ENCODE data around the gene CDH11. TPM values are rescaled to one million over a fixed set of nuclear protein-coding genes. Genes with fewer than 3 reads are reported as not detected.

Gene CDH11
- total RNA-seq, 4 donors from 2014 or later: 12.4 to 60.8 (median 37.3) TPM

DNA sequence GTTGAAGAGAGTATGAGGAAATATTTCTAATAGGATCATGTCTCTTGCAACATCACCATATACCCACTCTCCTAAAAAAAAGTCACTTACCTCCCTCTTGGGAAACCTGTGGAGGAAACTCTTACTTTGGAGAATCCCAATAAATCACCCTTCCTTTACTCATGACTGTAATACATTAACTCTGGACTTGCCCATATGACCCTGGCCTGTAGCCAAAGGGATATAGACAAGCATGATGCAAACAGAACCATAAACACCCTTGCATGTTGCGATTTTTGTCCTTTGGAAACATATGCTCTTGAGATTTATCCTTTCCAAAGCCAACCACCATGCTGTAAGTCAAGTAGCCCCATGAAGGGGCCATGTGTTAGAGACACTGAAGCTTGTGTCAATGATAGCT is 19.5 kb downstream of the CDH11 start:
- TF ChIP-seq, protein P1, sequence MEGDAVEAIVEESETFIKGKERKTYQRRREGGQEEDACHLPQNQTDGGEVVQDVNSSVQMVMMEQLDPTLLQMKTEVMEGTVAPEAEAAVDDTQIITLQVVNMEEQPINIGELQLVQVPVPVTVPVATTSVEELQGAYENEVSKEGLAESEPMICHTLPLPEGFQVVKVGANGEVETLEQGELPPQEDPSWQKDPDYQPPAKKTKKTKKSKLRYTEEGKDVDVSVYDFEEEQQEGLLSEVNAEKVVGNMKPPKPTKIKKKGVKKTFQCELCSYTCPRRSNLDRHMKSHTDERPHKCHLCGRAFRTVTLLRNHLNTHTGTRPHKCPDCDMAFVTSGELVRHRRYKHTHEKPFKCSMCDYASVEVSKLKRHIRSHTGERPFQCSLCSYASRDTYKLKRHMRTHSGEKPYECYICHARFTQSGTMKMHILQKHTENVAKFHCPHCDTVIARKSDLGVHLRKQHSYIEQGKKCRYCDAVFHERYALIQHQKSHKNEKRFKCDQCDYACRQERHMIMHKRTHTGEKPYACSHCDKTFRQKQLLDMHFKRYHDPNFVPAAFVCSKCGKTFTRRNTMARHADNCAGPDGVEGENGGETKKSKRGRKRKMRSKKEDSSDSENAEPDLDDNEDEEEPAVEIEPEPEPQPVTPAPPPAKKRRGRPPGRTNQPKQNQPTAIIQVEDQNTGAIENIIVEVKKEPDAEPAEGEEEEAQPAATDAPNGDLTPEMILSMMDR (IDR thresholded peaks at IDR 0.05; ENCODE audit: low read depth): no peak

DNA sequence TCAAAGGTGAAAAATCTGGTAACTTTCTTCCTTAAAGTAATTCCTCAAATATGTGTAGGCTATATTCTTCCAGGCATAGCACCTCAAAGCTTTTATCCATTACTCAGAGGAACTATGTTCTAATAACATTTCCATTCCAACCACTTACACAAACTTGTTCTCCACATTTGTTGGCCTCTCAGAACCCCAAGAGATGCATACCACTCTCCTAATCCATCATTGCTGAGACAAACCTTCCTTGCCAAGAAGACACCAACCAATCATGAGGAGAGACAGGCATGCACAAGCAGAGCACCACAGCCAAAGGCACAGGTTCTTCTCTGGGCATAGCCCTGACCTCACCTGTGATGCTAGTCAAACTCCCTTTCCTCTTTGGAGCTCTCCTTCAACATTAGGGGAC is 20.9 kb downstream of the CDH11 start:
- TF ChIP-seq, protein P1 (IDR thresholded peaks at IDR 0.05; ENCODE audit: low read depth): no peak

DNA sequence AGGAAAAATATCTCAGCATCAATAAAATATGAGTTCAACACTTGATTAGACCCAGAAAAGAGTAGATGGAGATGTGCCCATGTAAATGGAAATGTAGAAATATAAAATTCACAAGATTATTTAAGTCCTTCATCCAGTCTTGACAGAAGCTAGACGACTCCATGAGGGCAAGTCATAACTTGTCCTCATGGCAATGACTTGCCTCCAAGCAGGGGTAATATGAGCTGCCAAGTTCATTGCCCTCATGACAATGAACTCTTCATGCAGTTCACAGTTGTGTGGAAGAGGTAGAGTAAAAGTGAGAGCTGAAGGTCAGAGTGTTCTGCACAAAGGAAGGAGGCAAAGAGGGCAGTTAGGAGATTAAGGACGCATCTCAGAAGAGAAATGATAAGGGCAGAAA is 22.3 kb downstream of the CDH11 start:
- TF ChIP-seq, protein P1 (IDR thresholded peaks at IDR 0.05; ENCODE audit: low read depth): no peak

DNA sequence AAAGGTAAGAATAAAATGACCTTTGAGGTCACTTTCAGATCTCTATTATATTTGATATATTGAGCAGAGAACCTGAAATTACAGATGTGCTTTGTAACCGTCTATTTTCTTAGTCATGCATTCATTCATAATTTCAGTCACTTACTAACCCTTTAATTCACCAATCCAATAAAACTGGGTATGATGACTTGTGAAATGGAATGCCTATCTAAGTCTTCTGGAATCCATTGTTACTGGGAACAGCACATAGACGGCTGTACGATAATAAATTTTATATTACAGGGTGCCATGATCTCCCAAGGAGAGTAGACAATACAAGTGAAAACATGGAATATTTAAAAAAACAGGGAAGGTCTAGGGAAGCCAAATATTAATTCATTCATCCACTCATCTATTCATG is 22.9 kb downstream of the CDH11 start:
- TF ChIP-seq, protein P1 (IDR thresholded peaks at IDR 0.05; ENCODE audit: low read depth): no peak

DNA sequence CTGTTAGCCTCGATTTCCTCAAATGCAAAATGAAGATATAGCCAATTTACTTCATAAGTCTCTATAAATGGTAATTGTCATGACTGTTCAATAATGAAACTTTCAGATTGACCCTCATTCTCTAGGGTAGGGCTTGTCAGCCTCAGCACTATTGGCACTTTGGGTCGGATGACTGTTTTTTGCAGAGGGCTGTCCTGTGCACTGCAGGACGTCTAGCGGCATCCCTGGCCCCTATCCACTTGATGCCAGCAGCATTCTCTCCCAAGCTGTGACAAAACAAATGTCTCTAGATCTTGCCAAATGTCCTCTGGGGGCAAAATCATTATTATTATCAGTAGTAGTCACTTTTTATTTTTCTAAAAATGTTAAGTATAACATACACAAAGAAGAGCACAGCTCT is 24.6 kb downstream of the CDH11 start:
- TF ChIP-seq, protein P1 (IDR thresholded peaks at IDR 0.05; ENCODE audit: low read depth): no peak

DNA sequence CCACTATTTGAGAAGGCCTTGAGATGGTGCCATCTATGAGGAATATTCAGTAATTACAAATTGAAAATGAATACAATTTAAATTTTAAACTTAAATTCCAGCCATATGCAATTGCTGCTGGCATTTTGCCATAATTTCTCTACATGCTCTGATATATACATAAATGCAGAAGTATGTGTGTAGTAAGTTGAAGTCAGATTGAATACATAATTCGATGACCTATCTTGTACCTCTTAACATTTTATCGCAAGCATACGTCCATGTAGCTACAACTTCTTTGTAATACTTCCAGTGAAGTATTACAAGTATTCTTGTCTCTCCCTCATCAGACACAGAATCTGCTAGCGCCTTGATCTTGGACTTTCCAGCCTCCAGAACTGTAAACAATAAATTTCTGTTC is 26.0 kb downstream of the CDH11 start:
- TF ChIP-seq, protein P1 (IDR thresholded peaks at IDR 0.05; ENCODE audit: low read depth): no peak

DNA sequence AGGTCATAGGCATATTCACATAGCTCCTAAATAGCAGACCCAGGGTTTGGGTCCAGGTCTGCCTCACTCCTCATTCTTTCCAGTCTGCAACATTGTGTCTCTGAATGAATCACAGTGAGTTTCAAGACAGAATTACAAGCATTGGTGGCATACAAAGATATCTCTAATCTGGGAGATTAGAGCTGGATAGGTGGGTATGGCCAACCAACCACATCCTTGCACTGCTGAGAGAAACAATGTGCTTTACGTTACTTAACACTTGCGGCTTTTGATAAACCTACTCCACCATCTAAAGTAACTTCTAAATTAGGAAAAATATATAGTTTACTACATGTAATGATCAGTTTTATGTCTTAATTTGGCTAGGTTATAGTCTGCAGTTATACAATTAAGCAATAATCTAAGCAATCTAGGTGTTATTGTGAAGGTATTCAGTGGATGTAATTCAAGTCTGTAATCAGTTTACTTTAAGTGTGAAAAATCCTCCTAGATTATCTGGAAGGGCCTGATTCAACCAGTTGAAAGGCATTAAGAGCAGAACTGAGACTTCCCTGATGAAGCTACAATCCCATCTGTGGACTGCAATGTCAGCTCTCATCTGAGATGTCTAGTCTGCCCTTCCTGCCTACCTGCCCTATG is 26.7 kb downstream of the CDH11 start:
- TF ChIP-seq, protein P1 (IDR thresholded peaks at IDR 0.05; ENCODE audit: low read depth): no peak
